DMS53 treated with DMSO at 0.1 percent for 48 hours (cell line): ENCODE data around the gene LRR1.
"Not testable (repeated sequence)": the region's sequence is repeated elsewhere in the genome, so short reads cannot be mapped to it uniquely, and the experiment has no call there.

Experiments used
- DNase-seq: peaks from one replicate; lab custom pipeline; 2025; ENCODE audit not compliant: unreplicated experiment; lab: John Stamatoyannopoulos, UW

The LRR1 gene

DNA sequence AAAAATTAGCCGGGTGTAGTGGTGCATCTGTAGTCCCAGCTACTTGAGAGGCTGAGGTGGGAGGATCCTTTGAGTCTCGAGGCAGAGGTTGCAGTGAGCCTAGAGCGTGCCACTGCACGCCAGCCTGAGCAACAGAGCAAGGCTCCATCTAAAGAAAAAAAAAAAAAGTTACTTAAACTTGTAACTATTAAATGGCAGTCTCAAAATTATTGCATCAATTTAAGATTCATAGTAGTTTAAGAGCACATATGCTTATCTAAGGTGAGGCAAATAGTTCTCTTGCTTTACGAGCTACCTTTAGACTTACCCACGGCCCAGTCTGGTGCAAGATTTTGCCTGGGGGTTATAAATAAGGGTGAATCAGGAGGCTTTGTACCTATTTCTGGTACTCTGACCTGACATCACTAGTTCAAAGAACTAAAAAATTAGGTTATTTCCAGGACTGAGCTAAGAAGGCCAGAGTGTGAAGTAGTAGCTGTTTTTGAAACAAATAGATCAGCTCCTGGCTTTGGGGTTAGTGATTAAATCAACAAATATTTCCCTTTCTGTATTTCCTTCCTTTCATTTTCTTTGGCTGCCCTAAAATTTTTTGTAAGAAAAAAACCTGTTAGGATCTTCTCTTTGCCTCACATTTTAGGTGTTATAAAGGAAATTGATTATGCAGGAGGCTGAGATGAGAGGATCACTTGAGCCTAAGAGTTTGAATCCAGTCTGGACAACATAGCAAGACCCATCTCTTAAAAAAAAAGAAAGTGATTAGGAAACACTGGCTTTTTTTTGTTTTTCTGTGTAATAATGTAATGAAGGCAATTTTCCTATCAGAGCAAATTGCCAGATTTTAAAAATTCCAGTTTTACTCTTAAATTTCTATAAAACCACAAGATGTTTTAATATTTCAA is 25.4 kb downstream of the LRR1 start:
- no peak for DNase-seq

DNA sequence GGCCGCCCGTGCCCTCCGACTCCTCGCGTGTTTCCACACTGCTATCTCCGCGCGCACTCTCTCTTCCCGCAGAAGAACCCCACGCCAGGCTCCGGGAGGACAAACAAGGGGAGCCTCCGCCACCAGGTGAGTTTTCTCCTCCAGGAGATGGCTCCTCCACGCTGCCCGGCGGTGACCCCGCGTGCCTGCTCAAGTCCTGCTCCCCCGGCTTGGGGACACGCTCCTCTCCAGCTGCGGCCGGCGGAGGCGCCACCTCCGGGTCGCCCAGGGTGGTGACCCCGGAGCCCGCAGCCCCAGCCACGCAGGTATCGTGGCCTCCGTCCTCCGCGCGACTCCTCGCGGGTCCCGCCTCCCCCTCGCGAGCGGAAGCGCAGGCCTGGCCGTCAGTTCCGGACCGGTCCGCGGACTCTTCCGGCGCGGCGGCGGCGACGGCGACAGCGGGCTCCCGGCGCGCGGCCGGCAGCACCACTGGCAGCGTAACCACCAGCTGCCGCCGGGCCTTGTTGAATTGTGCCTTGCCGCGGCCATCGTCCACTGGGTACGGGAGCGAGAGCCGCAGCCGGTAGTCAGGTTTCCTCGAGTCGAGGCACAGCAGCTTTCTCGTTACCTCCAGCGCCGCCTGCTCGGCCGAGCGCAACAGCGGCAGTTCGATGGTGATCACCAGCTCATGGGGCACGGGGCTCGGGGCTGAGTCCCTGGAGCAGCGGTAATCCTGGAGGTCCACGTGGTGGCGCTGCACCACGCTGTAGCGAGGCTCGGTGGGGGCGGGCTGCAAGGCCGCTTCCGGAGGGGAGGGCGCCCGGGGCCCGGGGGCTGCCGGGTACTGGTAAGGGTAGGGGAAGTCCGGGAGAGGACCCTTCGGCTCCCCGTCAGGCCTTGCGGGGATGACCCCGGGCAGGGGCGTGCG is 35.2 kb downstream of the LRR1 start:
- peak; percentile 84 for DNase-seq

DNA sequence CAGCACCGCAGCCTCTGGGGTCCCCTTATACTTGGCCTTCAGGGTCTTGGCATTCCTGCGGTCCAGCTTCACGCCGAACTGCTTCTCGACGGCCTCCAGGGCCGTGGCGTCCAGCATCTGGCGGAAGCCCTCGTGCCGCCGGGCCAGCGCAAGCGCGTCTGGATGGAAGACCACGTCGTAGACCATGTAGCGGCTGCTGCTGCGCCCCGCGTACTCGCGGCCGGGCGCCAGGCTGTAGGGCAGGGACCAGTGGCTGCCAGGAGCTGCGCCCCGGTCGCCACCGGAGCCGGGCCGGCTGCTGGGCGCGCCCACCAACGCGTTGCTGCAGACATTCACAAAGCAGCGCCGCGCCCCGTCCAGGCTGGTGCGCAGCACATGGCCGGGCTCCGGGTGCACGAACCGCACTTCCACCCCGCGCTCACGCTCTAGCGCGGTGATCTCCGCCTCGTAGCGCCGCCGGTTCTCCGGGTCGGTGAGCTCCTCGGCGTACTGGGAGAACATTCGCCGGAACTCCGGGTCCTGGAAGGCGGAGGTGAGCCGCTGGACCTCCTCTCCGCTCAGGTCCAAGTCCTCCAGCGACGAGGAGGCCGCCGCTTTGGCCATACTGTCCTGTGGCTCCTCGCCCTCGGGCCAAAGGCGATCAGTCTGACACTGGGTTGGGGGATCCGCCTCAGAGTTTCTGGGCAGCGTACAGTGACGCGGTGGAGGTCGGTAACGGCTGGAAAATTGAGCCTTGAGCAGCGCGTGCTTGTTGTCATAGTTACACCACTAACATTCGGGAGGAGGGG is 36.0 kb downstream of the LRR1 start, which contains the start of gene DNAAF2:
DNAAF2 (minus strand) TSS at position 698 of the 788 bp plus-strand sequence; CDS start at position 603, 95 bp downstream.
- DNase-seq: peak; percentile 74

DNA sequence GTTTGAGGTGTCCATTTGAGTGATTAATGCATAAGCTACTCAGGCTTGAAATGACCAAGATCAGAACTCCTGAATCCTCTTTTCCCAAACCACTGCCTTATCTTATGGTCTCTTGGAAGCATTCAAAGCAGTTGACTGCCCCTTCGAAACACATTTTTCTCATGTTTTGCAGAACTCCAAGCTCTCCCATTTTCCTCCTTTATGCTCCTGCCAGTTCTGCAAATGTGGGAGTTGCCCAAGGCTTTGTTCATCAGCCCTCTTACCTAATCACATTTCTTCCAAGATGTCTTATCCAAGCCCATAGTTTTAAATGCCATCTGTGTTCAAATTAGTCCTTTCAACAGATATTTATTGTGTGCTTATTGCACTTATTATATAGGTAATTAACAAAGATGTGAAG is 38.1 kb downstream of the LRR1 start:
- no peak for DNase-seq

DNA sequence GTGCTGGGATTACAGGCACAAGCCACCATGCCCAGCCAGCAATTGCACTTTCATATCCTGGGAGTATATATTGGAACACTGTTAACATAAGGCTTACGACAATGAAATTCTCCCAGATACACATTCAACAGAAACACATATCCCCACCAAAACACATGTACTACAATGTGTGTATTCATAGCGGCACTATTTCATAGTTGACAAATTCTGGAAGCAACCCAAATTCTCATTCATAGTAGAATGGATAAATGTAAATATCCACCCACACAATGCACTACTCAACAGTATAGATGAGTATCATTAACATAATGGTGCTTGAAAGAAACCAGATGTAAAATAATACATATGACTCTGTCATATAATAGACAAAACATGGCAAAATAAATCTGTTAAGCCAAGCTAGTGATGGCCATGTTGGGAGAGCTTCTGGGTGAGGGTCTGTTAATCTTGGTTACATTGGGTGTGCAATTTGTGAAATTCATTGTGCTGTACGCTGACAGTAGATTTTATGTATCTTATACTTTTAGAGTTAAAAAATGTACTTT is 38.9 kb downstream of the LRR1 start:
- no peak for DNase-seq

DNA sequence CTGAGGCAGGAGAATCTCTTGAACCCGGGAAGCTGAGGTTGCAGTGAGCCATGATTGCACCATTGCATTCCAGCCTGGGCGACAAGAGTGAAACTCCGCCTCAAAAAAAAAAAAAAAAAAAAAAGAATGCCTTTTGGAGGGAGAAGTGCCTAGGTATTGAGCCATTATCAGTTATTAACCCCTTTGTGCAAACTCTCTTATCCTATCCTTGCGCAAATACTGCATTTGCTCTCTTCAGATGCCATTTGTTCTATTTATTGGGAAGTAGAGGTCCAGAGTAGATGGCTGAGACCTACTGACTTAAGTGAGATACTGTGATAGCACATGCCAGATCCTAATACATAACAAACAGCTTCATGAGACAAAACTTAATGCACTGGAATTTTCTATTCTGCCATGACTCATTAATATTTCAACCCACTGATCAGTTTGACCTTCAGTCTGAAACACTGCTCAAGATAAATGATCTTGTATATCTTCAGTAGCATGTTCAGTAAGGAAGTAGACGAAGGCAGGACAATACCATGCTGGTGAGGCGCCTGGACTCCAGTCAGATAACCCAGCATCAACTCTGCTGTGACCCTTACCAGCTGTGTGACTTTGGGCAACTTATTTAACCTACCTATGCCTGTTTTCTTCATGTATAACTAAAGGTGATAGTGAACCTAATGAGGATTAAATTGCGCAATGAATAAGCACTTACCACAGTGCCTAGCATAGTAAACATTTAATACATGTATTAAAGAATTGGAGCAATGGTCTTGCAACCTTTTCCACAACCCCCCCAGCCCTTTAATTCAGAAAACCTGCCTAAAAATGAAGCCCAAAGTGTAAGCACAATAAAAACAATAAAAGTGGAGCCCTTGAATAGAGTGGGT is 42.0 kb downstream of the LRR1 start:
- no peak for DNase-seq

DNA sequence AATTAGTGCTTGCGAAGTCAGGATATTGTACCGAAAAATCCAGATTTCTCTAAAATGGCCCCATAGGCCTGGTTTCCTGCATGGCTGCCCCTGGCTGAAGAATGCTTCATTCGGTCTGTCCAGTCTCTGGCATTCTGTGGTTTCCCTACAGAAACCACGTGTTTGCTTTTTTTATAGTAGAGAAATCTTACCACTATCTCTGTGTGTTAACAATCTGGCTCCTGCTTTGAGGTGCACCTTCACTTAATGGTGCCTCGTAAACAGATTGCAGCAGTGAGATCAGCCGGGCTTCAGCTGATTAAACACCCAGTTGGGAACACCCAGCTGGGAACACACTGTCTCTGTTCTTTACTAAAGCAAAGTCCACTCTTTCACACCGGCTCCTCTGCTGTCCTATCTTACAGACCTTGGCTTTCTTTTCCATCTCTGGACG is 43.0 kb downstream of the LRR1 start:
- DNase-seq: peak; percentile 64

DNA sequence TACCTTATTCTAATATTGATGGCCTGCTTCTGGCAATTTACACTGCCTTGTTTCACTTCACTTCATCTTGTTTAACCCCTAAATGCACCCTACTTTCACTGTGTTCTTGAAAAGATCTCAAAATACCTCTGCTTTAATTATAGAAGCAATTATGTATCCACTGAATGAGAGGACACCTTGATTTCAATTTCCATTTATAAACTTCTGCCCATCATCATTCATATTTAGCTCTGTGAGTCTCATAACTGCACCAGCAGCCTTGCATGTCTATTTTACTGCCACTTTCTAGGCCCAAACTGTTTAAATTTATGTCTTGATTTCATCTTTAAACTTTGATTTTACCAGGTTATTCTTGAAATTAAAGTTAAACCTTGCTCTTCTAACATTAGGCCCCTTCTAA is 43.4 kb downstream of the LRR1 start:
- no peak for DNase-seq

GRCh38 chr14:49653508-49653907 is 54.8 kb downstream of the LRR1 start:
- DNase-seq: no peak

- DNase-seq: no peak
Observed at GRCh38 chr14:49654511-49654910, 55.8 kb downstream of the LRR1 start.

DNA sequence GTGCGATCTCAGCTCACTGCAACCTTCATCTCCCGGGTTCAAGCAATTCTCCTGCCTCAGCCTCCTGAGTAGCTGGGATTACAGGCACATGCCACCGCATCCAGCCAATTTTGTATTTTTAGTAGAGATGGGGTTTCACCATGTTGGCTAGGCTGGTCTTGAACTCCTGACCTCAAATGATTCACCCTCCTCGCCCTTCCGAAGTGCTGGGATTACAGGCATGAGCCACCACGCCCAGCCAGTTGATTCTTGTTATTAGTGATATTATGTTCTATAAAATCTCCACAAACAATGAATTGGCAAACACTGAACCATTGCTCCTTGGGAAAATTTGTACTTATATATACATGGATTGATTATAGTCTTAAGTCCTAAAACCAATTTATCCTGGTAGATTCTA is 58.8 kb downstream of the LRR1 start:
- not testable (repeated sequence) for DNase-seq

- DNase-seq: peak; percentile 23
Observed at GRCh38 chr14:49659526-49660455, 61.1 kb downstream of the LRR1 start.
